ENCODE results near the gene OR51B2.

The OR51B2 gene

GRCh38 chr11:5283086-5283485 lies 41.0 kb downstream of the OR51B2 start:
- Histone ChIP-seq H3K27me3 (replicated peaks; ENCODE audit: insufficient read depth, low read length) (no peaks in the 10 kb centered on the region), H3K4me3 (ENCODE audit: low read length) (no peak overlapping the region), H3K36me3 (replicated peaks; ENCODE audit: insufficient read depth, low read length) (no peaks in the 10 kb centered on the region), H3K27ac (ENCODE audit: low read length) (no peak overlapping the region), H2AFZ (ENCODE audit: low read length) (no peak overlapping the region), H4K20me1 (ENCODE audit: insufficient read depth, low read length) (no peaks in the 10 kb centered on the region), H3K9me3 (replicated peaks; ENCODE audit: insufficient read depth, low read length) (no peaks in the 10 kb centered on the region), H3K4me1 (ENCODE audit: low read length) (peaks cover 27% of the 10 kb centered on the region), H3K4me2 (ENCODE audit: low read depth, low read length) (no peak overlapping the region), H3F3A (ENCODE audit: insufficient read depth, low read length) (no peaks in the 10 kb centered on the region; the same call in 1 of the 2 replicates), H3K9ac (ENCODE audit: low read length) (no peak overlapping the region), H3K9me2 (replicated peaks; ENCODE audit: insufficient read depth, low read length) (no peaks in the 10 kb centered on the region), H3K79me2 (ENCODE audit: low read length) (no peaks in the 10 kb centered on the region)
- TF ChIP-seq CTCF (IDR thresholded peaks at IDR 0.05; ENCODE audit: low read length) (no peak), EZH2phosphoT487 (IDR thresholded peaks at IDR 0.05; ENCODE audit: low read length) (no peak), EZH2 (optimal IDR thresholded peaks at IDR 0.05; ENCODE audit: low read depth, low read length) (no peak)
- DNase-seq: no peak

GRCh38 chr11:5282628-5283027 lies 41.5 kb downstream of the OR51B2 start:
- Histone ChIP-seq H3K27me3 (replicated peaks; ENCODE audit: insufficient read depth, low read length) (no peaks in the 10 kb centered on the region), H2AFZ (ENCODE audit: low read length) (no peak overlapping the region), H3K36me3 (replicated peaks; ENCODE audit: insufficient read depth, low read length) (no peaks in the 10 kb centered on the region), H3K4me3 (ENCODE audit: low read length) (no peak overlapping the region), H4K20me1 (ENCODE audit: insufficient read depth, low read length) (no peaks in the 10 kb centered on the region), H3K27ac (ENCODE audit: low read length) (no peak overlapping the region), H3K9me3 (replicated peaks; ENCODE audit: insufficient read depth, low read length) (no peaks in the 10 kb centered on the region), H3F3A (ENCODE audit: insufficient read depth, low read length) (no peaks in the 10 kb centered on the region; the same call in 1 of the 2 replicates), H3K9ac (ENCODE audit: low read length) (no peak overlapping the region), H3K79me2 (ENCODE audit: low read length) (no peaks in the 10 kb centered on the region), H3K4me2 (ENCODE audit: low read depth, low read length) (no peak overlapping the region), H3K4me1 (ENCODE audit: low read length) (peaks cover 27% of the 10 kb centered on the region), H3K9me2 (replicated peaks; ENCODE audit: insufficient read depth, low read length) (no peaks in the 10 kb centered on the region)
- no peak for DNase-seq
- TF ChIP-seq EZH2 (optimal IDR thresholded peaks at IDR 0.05; ENCODE audit: low read depth, low read length) (no peak), CTCF (IDR thresholded peaks at IDR 0.05; ENCODE audit: low read length) (no peak), EZH2phosphoT487 (IDR thresholded peaks at IDR 0.05; ENCODE audit: low read length) (no peak)

GRCh38 chr11:5281596-5281995 lies 42.5 kb downstream of the OR51B2 start:
- Histone ChIP-seq H4K20me1 (ENCODE audit: insufficient read depth, low read length) (no peaks in the 10 kb centered on the region), H3K79me2 (ENCODE audit: low read length) (no peaks in the 10 kb centered on the region), H3F3A (ENCODE audit: insufficient read depth, low read length) (no peaks in the 10 kb centered on the region; the same call in 1 of the 2 replicates), H3K4me3 (ENCODE audit: low read length) (no peak overlapping the region), H3K27ac (ENCODE audit: low read length) (no peak overlapping the region), H3K36me3 (replicated peaks; ENCODE audit: insufficient read depth, low read length) (no peaks in the 10 kb centered on the region), H3K4me2 (ENCODE audit: low read depth, low read length) (no peak overlapping the region), H3K9me2 (replicated peaks; ENCODE audit: insufficient read depth, low read length) (no peaks in the 10 kb centered on the region), H3K9ac (ENCODE audit: low read length) (no peak overlapping the region), H3K4me1 (ENCODE audit: low read length) (peaks cover 26% of the 10 kb centered on the region), H3K9me3 (replicated peaks; ENCODE audit: insufficient read depth, low read length) (no peaks in the 10 kb centered on the region), H3K27me3 (replicated peaks; ENCODE audit: insufficient read depth, low read length) (no peaks in the 10 kb centered on the region), H2AFZ (ENCODE audit: low read length) (no peak overlapping the region)
- TF ChIP-seq EZH2 (optimal IDR thresholded peaks at IDR 0.05; ENCODE audit: low read depth, low read length) (no peak), CTCF (IDR thresholded peaks at IDR 0.05; ENCODE audit: low read length) (no peak), EZH2phosphoT487 (IDR thresholded peaks at IDR 0.05; ENCODE audit: low read length) (no peak)
- DNase-seq: no peak

Data from MM.1S (cell line).